ENCODE results near the gene DIABLO. TPM values are rescaled to one million over a fixed set of nuclear protein-coding genes. Genes with fewer than 3 reads are reported as not detected.
"Not testable (repeated sequence)": the region's sequence is repeated elsewhere in the genome, so short reads cannot be mapped to it uniquely, and the experiment has no call there.

The DIABLO gene
- total RNA-seq, 1 experiment from 2014 or later = 60.1 TPM

DNA sequence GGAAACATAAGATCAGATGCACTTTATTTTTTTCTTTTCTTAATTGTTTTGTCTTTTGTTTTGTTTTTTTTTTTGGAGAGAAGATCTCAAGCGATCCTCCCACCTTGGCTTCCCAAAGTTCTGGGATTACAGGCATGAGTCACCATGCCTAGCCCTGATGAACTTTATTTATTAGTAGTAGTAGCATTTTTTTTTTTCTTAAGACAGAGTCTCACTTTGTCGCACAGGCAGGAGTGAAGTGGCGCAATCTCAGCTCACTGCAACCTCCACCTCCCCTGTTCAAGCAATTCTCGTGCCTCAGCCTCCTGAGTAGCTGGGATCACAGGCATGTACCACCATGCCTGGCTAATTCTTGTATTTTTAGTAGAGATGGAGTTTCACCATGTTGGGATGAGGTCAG, 49.4 kb downstream of the DIABLO start:
- H4K20me1 ChIP-seq (ENCODE audit: insufficient read depth); H3K36me3 ChIP-seq (ENCODE audit: control insufficient read depth in 1 of 2, insufficient read depth in 2 of 2, low read length in 2 of 2); H3K4me3 ChIP-seq (replicated peaks in 1 of 2; ENCODE audit: low read depth in 1 of 2, low read length in 2 of 2); H3K79me2 ChIP-seq (ENCODE audit: insufficient read depth, low read length); H2AFZ ChIP-seq (ENCODE audit: low read depth, low read length, poor library complexity, severe bottlenecking); H3K9ac ChIP-seq (ENCODE audit: low read length); H3K4me1 ChIP-seq (ENCODE audit: control insufficient read depth in 1 of 2, insufficient read depth in 2 of 2, low read length in 2 of 2); CTCF ChIA-PET; BruUV-seq (replicated peaks); H3K9me3 ChIP-seq (ENCODE audit: control insufficient read depth in 1 of 2, insufficient read depth in 1 of 2, low read depth in 1 of 2, low read length in 2 of 2); ATAC-seq; POLR2A ChIA-PET; H3K4me2 ChIP-seq (ENCODE audit: low read length); DNase-seq (ENCODE audit: low read depth, low spot score); H3K27ac ChIP-seq (ENCODE audit: low read depth, low read length); H3K27me3 ChIP-seq (ENCODE audit: insufficient read depth, low read length); RAD21 ChIA-PET (ENCODE audit: low non-redundant PET in 1 of 2, low total read pairs in 2 of 2, uncharacterized antibody in 2 of 2, unreplicated experiment in 2 of 2); intact Hi-C loops (cut with micrococcal nuclease); H3K9me2 ChIP-seq (ENCODE audit: insufficient read depth): not testable (repeated sequence)

DNA sequence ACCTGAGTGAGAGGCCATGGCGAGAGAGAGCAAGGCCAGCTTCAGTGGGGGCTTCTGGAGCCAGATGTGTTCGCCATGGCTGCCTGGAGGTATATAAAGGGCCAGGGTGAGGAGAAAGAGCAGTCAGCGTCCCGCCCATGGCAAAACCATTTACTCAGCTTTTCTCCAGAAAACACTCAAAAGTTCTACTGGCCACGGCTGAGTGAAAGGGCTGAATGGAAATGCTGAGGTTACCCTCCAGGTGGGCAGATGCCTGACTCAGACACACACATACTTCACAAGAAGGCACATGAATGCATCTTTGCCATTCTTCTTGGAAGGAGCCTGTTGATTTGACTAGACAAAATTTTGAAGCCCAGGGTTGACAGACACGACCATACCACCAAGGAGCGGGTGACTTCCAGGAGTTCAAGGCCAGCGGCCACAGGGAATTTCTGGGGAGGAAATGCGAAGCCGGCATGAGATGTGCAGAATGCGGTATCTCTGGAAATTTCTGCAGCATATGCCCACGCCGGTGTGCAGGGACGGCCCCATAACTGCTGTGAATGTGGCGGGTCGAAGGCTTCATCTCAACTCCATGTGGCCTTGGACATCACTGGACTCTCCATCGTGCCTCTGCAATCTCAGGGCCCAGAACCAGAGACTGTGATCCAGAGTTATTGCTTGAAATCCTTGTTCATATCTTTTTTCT, 51.6 kb downstream of the DIABLO start, which contains the start of gene IL31:
IL31 (minus strand) TSS at position 67 of the 691 bp plus-strand sequence; CDS start at position 18, 49 bp downstream.
- Histone ChIP-seq H3K9ac (ENCODE audit: low read length) (no peak within 1 kb of the TSS), H3K4me2 (ENCODE audit: low read length) (no peak within 1 kb of the TSS), H3K79me2 (ENCODE audit: insufficient read depth, low read length) (no peaks in the 10 kb centered on the region), H3K9me3 (ENCODE audit: control insufficient read depth in 1 of 2, insufficient read depth in 1 of 2, low read depth in 1 of 2, low read length in 2 of 2) (no peaks in the 10 kb centered on the region), H3K4me1 (ENCODE audit: control insufficient read depth in 1 of 2, insufficient read depth in 2 of 2, low read length in 2 of 2) (no peaks in the 10 kb centered on the region), H3K27me3 (ENCODE audit: insufficient read depth, low read length) (no peaks in the 10 kb centered on the region), H4K20me1 (ENCODE audit: insufficient read depth) (no peaks in the 10 kb centered on the region), H3K27ac (ENCODE audit: low read depth, low read length) (no peak within 1 kb of the TSS), H3K36me3 (ENCODE audit: control insufficient read depth in 1 of 2, insufficient read depth in 2 of 2, low read length in 2 of 2) (no peaks in the 10 kb centered on the region), H3K9me2 (ENCODE audit: insufficient read depth) (no peaks in the 10 kb centered on the region), H2AFZ (ENCODE audit: low read depth, low read length, poor library complexity, severe bottlenecking) (no peak within 1 kb of the TSS), H3K4me3 (replicated peaks in 1 of 2; ENCODE audit: low read depth in 1 of 2, low read length in 2 of 2) (no peak within 1 kb of the TSS)
- ChIA-PET POLR2A (interaction anchor here (0.6 kb wide), 1 partner anchor 20 kb away, joined by 3 read pairs; no protein-coding TSS in a partner anchor), RAD21 (ENCODE audit: low non-redundant PET in 1 of 2, low total read pairs in 2 of 2, uncharacterized antibody in 2 of 2, unreplicated experiment in 2 of 2) (no interaction called here), CTCF (no interaction called here)
- TF ChIP-seq, protein P1, sequence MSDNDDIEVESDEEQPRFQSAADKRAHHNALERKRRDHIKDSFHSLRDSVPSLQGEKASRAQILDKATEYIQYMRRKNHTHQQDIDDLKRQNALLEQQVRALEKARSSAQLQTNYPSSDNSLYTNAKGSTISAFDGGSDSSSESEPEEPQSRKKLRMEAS (IDR thresholded peaks at IDR 0.05) = no peak
- ATAC-seq = no peak
- intact Hi-C loops (cut with micrococcal nuclease) = no loop called here
- BruUV-seq (replicated peaks) = no TSS peak
- DNase-seq (ENCODE audit: low read depth, low spot score) = no peak

Measured in HCT116 (cell line).